Neuron (in vitro differentiated cells): ENCODE results near the gene KRTAP12-2.

Experiments used
- H2AFZ ChIP-seq: one replicate; pipeline ENCODE4 v1.6.1; 2013; ENCODE audit warnings: low read depth, mild to moderate bottlenecking, inconsistent platforms, low read length, moderate library complexity
- H3K27me3 ChIP-seq: one replicate; pipeline ENCODE4 v1.6.1; 2013; ENCODE audit warnings: low read length; ENCODE audit not compliant: insufficient read depth
- H3K36me3 ChIP-seq: one replicate; pipeline ENCODE4 v1.6.1; 2013; ENCODE audit warnings: low read length; ENCODE audit not compliant: insufficient read depth
- H3K4me1 ChIP-seq: one replicate; pipeline ENCODE4 v1.6.1; 2013; ENCODE audit warnings: low read length; ENCODE audit not compliant: insufficient read depth
- H3K4me3 ChIP-seq: 2 replicates; pipeline ENCODE4 v1.5.1; 2013; ENCODE audit warnings: mild to moderate bottlenecking, low read length, moderate library complexity
- H3K9me3 ChIP-seq: one replicate; pipeline ENCODE4 v1.6.1; 2013; ENCODE audit warnings: low read length

Gene KRTAP12-2

GRCh38 chr21:44706706-44707581, 40.2 kb upstream of the KRTAP12-2 start:
- H3K4me1 ChIP-seq, result peaks cover 11% of the 10 kb centered on the region
- no peak overlapping the region for H3K4me3 ChIP-seq
- peaks cover 3% of the 10 kb centered on the region for H3K9me3 ChIP-seq
- no peaks in the 10 kb centered on the region for H3K36me3 ChIP-seq
- H3K27me3 ChIP-seq, result peaks cover 89% of the 10 kb centered on the region
- no peak overlapping the region for H2AFZ ChIP-seq

DNA sequence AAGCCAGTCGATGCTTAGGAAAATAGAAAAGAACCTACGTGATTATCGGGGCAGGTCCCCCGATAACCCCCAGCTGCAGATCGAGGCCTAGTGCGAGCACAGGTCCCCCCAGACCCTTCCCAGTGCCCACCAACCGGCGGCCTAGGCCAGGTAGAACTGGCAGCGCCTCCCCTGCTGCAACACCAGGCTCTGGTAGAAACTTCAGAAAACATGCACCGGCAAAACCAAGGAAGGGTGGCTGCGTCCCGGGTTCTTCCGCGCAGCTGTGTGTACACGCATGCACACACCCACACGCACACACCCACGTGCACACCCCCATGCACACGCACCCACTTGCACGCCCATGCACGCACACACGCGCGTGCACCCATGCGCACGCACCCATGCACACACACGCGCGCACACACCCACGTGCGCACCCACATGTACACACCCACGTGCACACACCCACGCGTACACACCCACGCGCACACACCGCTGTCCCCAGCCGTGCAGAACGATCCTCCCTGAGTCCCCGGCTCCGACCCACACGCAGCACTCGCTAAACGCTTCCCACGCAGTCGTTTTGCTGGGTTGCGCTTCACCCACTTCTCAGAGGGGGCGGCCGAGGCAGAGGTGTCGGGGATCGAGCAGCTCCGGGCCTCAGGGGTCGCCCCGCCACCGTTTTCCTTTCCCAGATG, 39.4 kb upstream of the KRTAP12-2 start:
- Histone ChIP-seq H3K27me3 (peaks cover 84% of the 10 kb centered on the region), H3K4me3 (no peak overlapping the region), H3K36me3 (no peaks in the 10 kb centered on the region), H3K9me3 (peaks cover 3% of the 10 kb centered on the region), H2AFZ (no peak overlapping the region), H3K4me1 (peaks cover 5% of the 10 kb centered on the region)

- peaks cover 3% of the 10 kb centered on the region for H3K9me3 ChIP-seq
- no peak overlapping the region for H3K4me3 ChIP-seq
- H2AFZ ChIP-seq, result no peak overlapping the region
- no peaks in the 10 kb centered on the region for H3K36me3 ChIP-seq
- peaks cover 12% of the 10 kb centered on the region for H3K4me1 ChIP-seq
- H3K27me3 ChIP-seq, result peaks cover 84% of the 10 kb centered on the region
These were observed 37.9 kb upstream of the KRTAP12-2 start for GRCh38 chr21:44704636-44705001.

DNA sequence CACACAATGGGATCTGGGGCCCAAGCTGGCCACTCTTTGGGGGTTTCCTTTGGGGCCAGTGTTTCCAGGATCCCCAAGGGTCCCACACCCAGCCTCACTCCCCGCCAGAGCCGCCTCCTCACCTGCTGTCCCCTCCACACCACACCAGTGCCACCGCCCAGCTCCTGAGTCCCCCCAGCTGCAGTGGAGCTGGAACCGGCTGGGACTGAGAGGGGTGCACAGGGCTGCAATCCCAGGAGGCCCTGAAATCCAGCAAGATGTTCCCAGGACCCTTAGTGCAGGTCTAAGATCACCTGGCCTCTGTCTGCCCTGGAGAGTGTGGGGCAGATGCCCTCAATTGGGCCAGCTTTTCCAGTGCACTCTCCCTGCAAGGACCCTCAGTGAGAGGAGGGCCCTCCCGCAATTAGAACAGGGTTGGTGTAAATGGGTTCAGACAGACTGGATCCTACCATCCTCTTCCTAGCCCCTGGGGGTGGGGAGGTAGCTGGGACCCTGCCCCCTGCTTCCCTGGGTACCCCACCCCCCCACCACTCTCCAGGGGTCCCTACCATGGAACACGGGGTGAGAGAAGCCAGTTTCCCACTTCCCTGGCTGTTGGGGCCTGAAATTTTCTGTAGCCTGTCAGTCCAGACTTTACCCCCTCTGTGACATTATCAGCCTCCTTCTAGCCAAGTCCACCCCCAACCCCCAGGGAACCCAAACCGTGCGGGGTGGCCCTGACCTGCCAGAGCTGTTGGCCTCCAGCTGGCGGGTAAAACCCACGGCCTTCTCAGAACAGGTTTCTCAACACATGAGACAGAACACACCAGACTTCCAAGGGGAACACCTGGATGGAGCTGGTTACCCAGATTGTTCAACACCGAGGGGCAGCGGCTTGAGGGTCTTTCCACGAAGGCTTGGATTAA, 37.3 kb upstream of the KRTAP12-2 start:
- H3K9me3 ChIP-seq, result peaks cover 3% of the 10 kb centered on the region
- no peak overlapping the region for H3K4me3 ChIP-seq
- H2AFZ ChIP-seq, result no peak overlapping the region
- peaks cover 81% of the 10 kb centered on the region for H3K27me3 ChIP-seq
- peaks cover 12% of the 10 kb centered on the region for H3K4me1 ChIP-seq
- H3K36me3 ChIP-seq, result no peaks in the 10 kb centered on the region

DNA sequence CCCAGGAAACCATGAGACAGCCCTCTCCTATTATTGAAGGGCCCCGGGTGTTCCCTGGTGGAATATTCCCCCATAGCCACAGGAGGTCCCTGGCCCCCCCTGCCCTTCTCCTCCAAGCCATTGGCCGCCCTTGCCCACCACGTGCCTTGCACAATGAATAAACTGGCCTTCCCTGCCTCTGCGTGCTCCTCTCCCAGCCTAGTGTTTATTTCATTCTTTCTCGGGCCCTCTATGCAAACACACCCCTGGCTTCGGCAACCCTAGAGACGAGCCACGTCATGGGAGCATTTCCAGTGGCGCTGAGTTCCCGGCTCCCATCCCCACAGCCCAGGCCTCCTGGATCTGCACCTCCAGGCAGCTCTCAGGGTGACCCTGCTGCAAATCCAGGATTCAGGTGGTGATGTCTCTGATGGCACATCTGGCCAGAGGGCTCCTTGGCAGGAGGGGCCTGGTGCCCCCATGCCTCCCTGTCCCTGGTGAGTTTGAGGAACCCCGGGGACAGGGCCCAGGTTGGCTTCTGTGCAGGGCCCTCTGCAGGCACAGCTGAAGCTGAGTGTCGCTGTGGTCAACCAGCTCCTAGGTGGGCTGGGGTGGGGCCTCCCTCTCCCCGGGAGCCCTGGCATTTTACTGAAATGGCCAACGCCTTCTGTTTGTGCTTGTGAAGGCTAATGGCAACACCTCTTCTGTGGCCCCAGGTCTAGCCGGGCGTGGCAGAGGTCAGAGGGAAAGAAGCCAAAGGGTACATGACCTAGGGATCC, 36.4 kb upstream of the KRTAP12-2 start:
- peaks cover 78% of the 10 kb centered on the region for H3K27me3 ChIP-seq
- peaks cover 10% of the 10 kb centered on the region for H3K4me1 ChIP-seq
- H3K36me3 ChIP-seq, result no peaks in the 10 kb centered on the region
- peaks cover 3% of the 10 kb centered on the region for H3K9me3 ChIP-seq
- H3K4me3 ChIP-seq, result no peak overlapping the region
- no peak overlapping the region for H2AFZ ChIP-seq

- no peak overlapping the region for H3K4me3 ChIP-seq
- no peak overlapping the region for H2AFZ ChIP-seq
- H3K36me3 ChIP-seq, result no peaks in the 10 kb centered on the region
- peaks cover 3% of the 10 kb centered on the region for H3K9me3 ChIP-seq
- H3K4me1 ChIP-seq, result peaks cover 14% of the 10 kb centered on the region
- H3K27me3 ChIP-seq, result peaks cover 74% of the 10 kb centered on the region
These were observed 35.6 kb upstream of the KRTAP12-2 start for GRCh38 chr21:44702111-44702972.

- H3K27me3 ChIP-seq, result peaks cover 67% of the 10 kb centered on the region
- no peak overlapping the region for H3K4me3 ChIP-seq
- no peaks in the 10 kb centered on the region for H3K36me3 ChIP-seq
- peaks cover 14% of the 10 kb centered on the region for H3K4me1 ChIP-seq
- H2AFZ ChIP-seq, result no peak overlapping the region
- peaks cover 3% of the 10 kb centered on the region for H3K9me3 ChIP-seq
These were observed 34.8 kb upstream of the KRTAP12-2 start for GRCh38 chr21:44701541-44701940.

GRCh38 chr21:44701023-44701400, 34.3 kb upstream of the KRTAP12-2 start:
- H2AFZ ChIP-seq, result no peak overlapping the region
- no peaks in the 10 kb centered on the region for H3K36me3 ChIP-seq
- no peaks in the 10 kb centered on the region for H3K9me3 ChIP-seq
- H3K4me1 ChIP-seq, result peaks cover 14% of the 10 kb centered on the region
- no peak overlapping the region for H3K4me3 ChIP-seq
- H3K27me3 ChIP-seq, result peaks cover 63% of the 10 kb centered on the region

DNA sequence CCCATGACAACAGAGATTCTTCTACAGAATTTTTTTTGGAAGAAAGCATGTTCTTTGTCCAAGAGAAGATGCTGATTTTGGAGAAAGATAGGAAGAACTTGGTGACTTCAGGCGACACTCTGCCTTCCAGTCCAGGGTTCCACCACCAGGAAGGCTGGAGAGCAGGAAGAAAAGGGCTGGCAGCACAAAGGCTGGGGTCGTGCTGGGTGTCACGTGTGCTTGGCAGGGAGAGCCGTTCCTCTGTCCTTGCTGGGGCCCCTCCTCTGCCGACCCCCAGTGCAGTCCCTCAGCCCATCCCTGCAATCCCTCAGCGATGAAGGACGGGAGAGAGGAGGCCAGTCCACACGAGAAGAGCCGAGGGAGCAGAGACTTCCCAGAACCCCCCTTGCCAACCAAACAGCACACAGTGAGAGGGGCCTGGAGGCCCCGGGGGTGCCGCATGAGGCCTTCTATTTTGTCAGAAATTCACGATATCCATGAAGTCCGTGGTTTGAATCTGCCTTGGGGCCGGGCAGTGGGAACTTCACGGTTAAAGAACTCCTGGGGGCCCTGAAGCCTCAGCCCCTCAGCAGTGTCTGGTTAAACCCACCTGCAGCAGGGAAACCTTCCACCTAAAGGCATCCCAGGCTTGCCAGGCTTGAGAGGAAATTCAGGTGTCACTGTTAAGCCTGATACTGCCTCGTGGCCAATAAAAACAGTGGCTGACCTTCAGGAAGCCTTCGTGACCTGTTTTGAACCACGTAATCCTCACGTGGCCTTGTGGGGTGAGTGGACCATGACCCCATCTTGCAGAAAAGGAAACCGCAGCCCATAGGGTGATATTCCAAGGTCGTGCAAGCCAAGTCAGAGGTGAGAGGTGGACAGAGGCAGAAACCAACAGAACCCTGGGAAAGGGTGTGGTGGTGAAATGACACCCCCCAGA, 33.6 kb upstream of the KRTAP12-2 start:
- H3K4me3 ChIP-seq, result no peak overlapping the region
- H3K4me1 ChIP-seq, result peaks cover 14% of the 10 kb centered on the region
- no peaks in the 10 kb centered on the region for H3K9me3 ChIP-seq
- H3K36me3 ChIP-seq, result no peaks in the 10 kb centered on the region
- H3K27me3 ChIP-seq, result peaks cover 62% of the 10 kb centered on the region
- H2AFZ ChIP-seq, result no peak overlapping the region

- no peaks in the 10 kb centered on the region for H3K9me3 ChIP-seq
- H2AFZ ChIP-seq, result no peak overlapping the region
- peaks cover 58% of the 10 kb centered on the region for H3K27me3 ChIP-seq
- H3K36me3 ChIP-seq, result no peaks in the 10 kb centered on the region
- H3K4me1 ChIP-seq, result peaks cover 14% of the 10 kb centered on the region
- H3K4me3 ChIP-seq, result no peak overlapping the region
These were observed 32.8 kb upstream of the KRTAP12-2 start for GRCh38 chr21:44699502-44700001.
